Prostate gland (tissue), 2 donors: ENCODE measurements around the gene ANKRD42. TPM values are rescaled to one million over a fixed set of nuclear protein-coding genes. Genes with fewer than 3 reads are reported as not detected.

Experiments
- DNase-seq: peaks from one replicate; pipeline ENCODE4 v3.0.0-alpha.2; 2019; ENCODE audit warnings: low spot score
- H3K27ac ChIP-seq, 2 donors: fragments of 200-600 bp; sonication (generic); 2 replicates each; pipeline ENCODE4 v1.5.1; 2017 to 2019
- H3K27me3 ChIP-seq: fragments of 200-600 bp; sonication (generic); replicated peaks from 2 replicates; pipeline ENCODE4 v1.5.1; 2019; ENCODE audit not compliant: insufficient read depth
- H3K36me3 ChIP-seq, 2 donors: fragments of 200-600 bp; sonication (generic); 1 replicate in 1 of 2; 2 replicates in 1 of 2; pipeline versions ENCODE4 v1.5.1 to v1.8.1; 2017 to 2019
- H3K4me1 ChIP-seq: fragments of 200-600 bp; sonication (generic); replicated peaks from 2 replicates; pipeline ENCODE4 v1.5.1; 2019
- H3K4me3 ChIP-seq, 2 donors: fragments of 200-600 bp; sonication (generic); 2 replicates each; pipeline ENCODE4 v1.5.1; 2017 to 2019
- H3K9me3 ChIP-seq: fragments of 200-600 bp; sonication (generic); 2 replicates; pipeline ENCODE4 v1.5.1; 2017
- CTCF ChIP-seq, 4 experiments: fragments of 200-600 bp in 2 of 4; fragments of 450-650 bp in 2 of 4; sonication (generic) in 2 of 4; IDR thresholded peaks; 1 replicate in 3 of 4; 2 replicates in 1 of 4; pipeline ENCODE4 v1.5.1; 2016 to 2019; ENCODE audit warnings: antibody characterized with exemption in 4 of 4, mild to moderate bottlenecking in 2 of 4, moderate library complexity in 2 of 4
- POLR2A ChIP-seq: fragments of 450-650 bp; IDR thresholded peaks from one replicate; pipeline ENCODE4 v1.6.1; 2016; ENCODE audit warnings: antibody characterized with exemption, mild to moderate bottlenecking
- POLR2AphosphoS5 ChIP-seq: sonication (generic); formaldehyde crosslinking; IDR thresholded peaks from one replicate; pipeline ENCODE4 v1.6.1; 2017; ENCODE audit warnings: antibody characterized with exemption
- WGBS: methylation state at CpG from one replicate; pipeline ENCODE4 v1.1.5; 2018; 5-methylcytosine and 5-hydroxymethylcytosine counted together
- intact Hi-C: fragments of 100-400 bp; cut with DNase I; formaldehyde crosslinking; loops from one replicate; pipeline ENCODE4 v1.14.2; 2022
- total RNA-seq, 2 donors: library from RNA; depleted of rRNA; stranded (reverse); fragments of >200 nt; gene quantifications; one replicate each; pipeline ENCODE4 v1.1.0, GENCODE V29; 2016

The ANKRD42 gene
- 10 to 100 TPM; 11.6 to 24.5 TPM for total RNA-seq

GRCh38 chr11:83193315-83194280, at the start of gene ANKRD42:
TSS of gene ANKRD42 (plus strand) at chr11:83193712. CDS start at chr11:83194671, 959 bp downstream.
- under 1% methylated on average over 66 of the region's 67 CpGs for WGBS
- DNase-seq: peak; percentile 95
- peak; percentile 79 for TF ChIP-seq POLR2A
- peak; percentile 97 for TF ChIP-seq POLR2AphosphoS5
- peak in 1 of 4 experiments; percentile 12 for TF ChIP-seq CTCF (IDR thresholded peaks at IDR 0.05)
- peaks cover 0 to 6% of the 10 kb centered on the region in 2 donors for H3K36me3 ChIP-seq
- peaks cover 10% of the 10 kb centered on the region for H3K4me1 ChIP-seq
- H3K9me3 ChIP-seq: no peaks in the 10 kb centered on the region
- no peaks in the 10 kb centered on the region for H3K27me3 ChIP-seq
- H3K4me3 ChIP-seq: peak within 1 kb of the TSS; percentile 49 to 62
- intact Hi-C loops: loop anchor here (2.0 to 10.0 kb wide), 4 partner anchors 36 to 291 kb away; partner anchors contain the start of genes CCDC90B, DDIAS, PCF11 and PRCP
- H3K27ac ChIP-seq: peak within 1 kb of the TSS; percentile 80 to 85

- Histone ChIP-seq H3K27ac (no peak overlapping the region), H3K4me3 (no peak overlapping the region), H3K9me3 (no peaks in the 10 kb centered on the region), H3K36me3 (no peaks in the 10 kb centered on the region), H3K27me3 (no peaks in the 10 kb centered on the region), H3K4me1 (no peaks in the 10 kb centered on the region)
- TF ChIP-seq POLR2AphosphoS5: no peak
- TF ChIP-seq CTCF (IDR thresholded peaks at IDR 0.05): no peak
- no peak for TF ChIP-seq POLR2A
- DNase-seq: no peak
- 69% methylated on average over 4 of the region's 4 CpGs for WGBS
- intact Hi-C loops: no loop called here
Measured at GRCh38 chr11:83147895-83148294, 45.6 kb upstream of the ANKRD42 start.

- Histone ChIP-seq H3K27me3 (no peaks in the 10 kb centered on the region), H3K27ac (no peak overlapping the region), H3K9me3 (no peaks in the 10 kb centered on the region), H3K4me3 (no peak overlapping the region), H3K4me1 (no peaks in the 10 kb centered on the region), H3K36me3 (no peaks in the 10 kb centered on the region)
- DNase-seq: no peak
- 91% methylated on average over 2 of the region's 2 CpGs for WGBS
- intact Hi-C loops: no loop called here
- TF ChIP-seq POLR2A (no peak), POLR2AphosphoS5 (no peak), CTCF (IDR thresholded peaks at IDR 0.05) (no peak)
Measured at GRCh38 chr11:83150450-83150849, 43.1 kb upstream of the ANKRD42 start.

GRCh38 chr11:83151274-83151977, 42.1 kb upstream of the ANKRD42 start:
- Histone ChIP-seq H3K9me3 (no peaks in the 10 kb centered on the region), H3K4me3 (no peak overlapping the region), H3K27me3 (no peaks in the 10 kb centered on the region), H3K27ac (no peak overlapping the region), H3K36me3 (no peaks in the 10 kb centered on the region), H3K4me1 (no peaks in the 10 kb centered on the region)
- intact Hi-C loops: no loop called here
- WGBS: 88% methylated on average over 10 of the region's 10 CpGs
- TF ChIP-seq CTCF (IDR thresholded peaks at IDR 0.05) (no peak), POLR2A (no peak), POLR2AphosphoS5 (no peak)
- DNase-seq: no peak
